GM23338 (cell line): ENCODE results near the gene ASB3. TPM values are rescaled to one million over a fixed set of nuclear protein-coding genes. Genes with fewer than 3 reads are reported as not detected.
A peak's percentile ranks its signal among the peaks of the same experiment; 100 is the strongest.
"Not testable (repeated sequence)": the region's sequence is repeated elsewhere in the genome, so short reads cannot be mapped to it uniquely, and the experiment has no call there.

ENCODE experiments used
- ATAC-seq: fragments of 200-7000 bp; cut with Tn5 transposase; 3 replicates; pipeline ENCODE4 v1.9.1; 2020
- DNase-seq: peaks from one replicate; pipeline ENCODE4 v3.0.0-alpha.2; 2015; ENCODE audit warnings: low spot score
- H2AFZ ChIP-seq: fragments of 200-600 bp; sonication (generic); 2 replicates; pipeline ENCODE4 v1.8.0; 2016; ENCODE audit warnings: antibody characterized with exemption, mild to moderate bottlenecking, moderate library complexity
- H3F3A ChIP-seq: fragments of 200-600 bp; sonication (generic); replicated peaks from 2 replicates; pipeline ENCODE4 v1.8.0; 2017; ENCODE audit warnings: antibody characterized with exemption, mixed run types, low read depth
- H3K27ac ChIP-seq: fragments of 200-600 bp; sonication (generic); 2 replicates; pipeline ENCODE4 v1.6.1; 2016; ENCODE audit warnings: low read depth
- H3K27me3 ChIP-seq: fragments of 200-600 bp; sonication (generic); 2 replicates; pipeline ENCODE4 v1.8.0; 2016; ENCODE audit warnings: mild to moderate bottlenecking, mixed run types, moderate library complexity; ENCODE audit not compliant: insufficient read depth
- H3K36me3 ChIP-seq: fragments of 200-600 bp; sonication (generic); 2 replicates; pipeline ENCODE4 v1.8.0; 2016; ENCODE audit warnings: mild to moderate bottlenecking; ENCODE audit not compliant: insufficient read depth
- H3K4me1 ChIP-seq: fragments of 200-600 bp; sonication (generic); 2 replicates; pipeline ENCODE4 v1.8.0; 2016; ENCODE audit warnings: mild to moderate bottlenecking, moderate library complexity; ENCODE audit not compliant: insufficient read depth
- H3K4me2 ChIP-seq: fragments of 200-600 bp; sonication (generic); 2 replicates; pipeline ENCODE4 v1.7.1; 2017; ENCODE audit warnings: mixed run types
- H3K4me3 ChIP-seq: fragments of 200-600 bp; sonication (generic); 2 replicates; pipeline ENCODE4 v1.6.1; 2016; ENCODE audit warnings: mixed run types
- H3K79me2 ChIP-seq: fragments of 200-600 bp; sonication (generic); replicated peaks from 2 replicates; pipeline ENCODE4 v1.8.0; 2017; ENCODE audit warnings: mild to moderate bottlenecking; ENCODE audit not compliant: insufficient read depth
- H3K9me2 ChIP-seq: fragments of 200-600 bp; sonication (generic); 2 replicates; pipeline ENCODE4 v1.8.0; 2017; ENCODE audit not compliant: insufficient read depth
- H4K20me1 ChIP-seq: fragments of 200-600 bp; sonication (generic); replicated peaks from 2 replicates; pipeline ENCODE4 v1.8.0; 2017; ENCODE audit warnings: mild to moderate bottlenecking; ENCODE audit not compliant: insufficient read depth
- H3K27ac Mint-ChIP-seq: 2 replicates; pipeline ENCODE4 v1.8.0; 2020; ENCODE audit warnings: inconsistent platforms, mild to moderate bottlenecking, moderate library complexity, mixed read lengths
- H3K27me3 Mint-ChIP-seq: 3 replicates; pipeline ENCODE4 v1.8.0; 2022; ENCODE audit warnings: low read depth, mild to moderate bottlenecking, moderate library complexity, mixed read lengths, inconsistent platforms; ENCODE audit not compliant: insufficient read depth, poor library complexity
- H3K36me3 Mint-ChIP-seq: 3 replicates; pipeline ENCODE4 v1.8.0; 2021; ENCODE audit warnings: low read depth, mild to moderate bottlenecking, inconsistent platforms, moderate library complexity, mixed read lengths
- H3K4me1 Mint-ChIP-seq: 3 replicates; pipeline ENCODE4 v1.8.0; 2020; ENCODE audit warnings: mild to moderate bottlenecking, inconsistent platforms, mixed read lengths
- H3K4me3 Mint-ChIP-seq: 3 replicates; pipeline ENCODE4 v1.8.0; 2021; ENCODE audit warnings: moderate library complexity, mild to moderate bottlenecking, inconsistent platforms, mixed read lengths
- H3K9me3 Mint-ChIP-seq: 3 replicates; pipeline ENCODE4 v1.8.0; 2020; ENCODE audit warnings: moderate library complexity, mild to moderate bottlenecking, inconsistent platforms, mixed read lengths
- CREB1 ChIP-seq: fragments of 250-450 bp; sonication (Bioruptor Pico); IDR thresholded peaks from 2 replicates; pipeline ENCODE4 v1.5.0; 2020; ENCODE audit warnings: low read depth, mild to moderate bottlenecking, moderate library complexity
- CTCF ChIP-seq, 2 experiments: fragments of 200-600 bp in 1 of 2; sonication (generic) in 1 of 2; conservative IDR thresholded peaks; 2 replicates each; pipeline versions ENCODE4 v1.5.1 to v1.6.1; 2016 to 2017; ENCODE audit warnings: antibody characterized with exemption in 2 of 2, low read depth in 2 of 2, mild to moderate bottlenecking in 2 of 2, moderate library complexity in 1 of 2
- EZH2phosphoT487 ChIP-seq: fragments of 200-600 bp; sonication (generic); IDR thresholded peaks from one replicate; pipeline ENCODE4 v1.8.1; 2018; ENCODE audit warnings: antibody characterized with exemption; ENCODE audit not compliant: unreplicated experiment
- NANOG ChIP-seq: IDR thresholded peaks from 2 replicates; pipeline ENCODE4 v1.6.1; 2016; ENCODE audit warnings: antibody characterized with exemption, borderline replicate concordance
- POLR2AphosphoS5 ChIP-seq: IDR thresholded peaks from 2 replicates; pipeline ENCODE4 v1.6.1; 2016; ENCODE audit warnings: antibody characterized with exemption, low read depth
- REST ChIP-seq: IDR thresholded peaks from one replicate; pipeline ENCODE4 v1.6.1; 2018; ENCODE audit warnings: antibody characterized with exemption; ENCODE audit not compliant: unreplicated experiment
- STAT1 ChIP-seq: IDR thresholded peaks from one replicate; pipeline ENCODE4 v1.6.1; 2016; ENCODE audit warnings: antibody characterized with exemption; ENCODE audit not compliant: unreplicated experiment
- ZNF114 ChIP-seq: fragments of 250-450 bp; sonication (Bioruptor Pico); IDR thresholded peaks from 2 replicates; pipeline ENCODE4 v1.5.0; 2020; ENCODE audit warnings: mild to moderate bottlenecking, moderate library complexity
- ZNF331 ChIP-seq: fragments of 250-450 bp; sonication (Bioruptor Pico); IDR thresholded peaks from 2 replicates; pipeline ENCODE4 v1.5.0; 2020; ENCODE audit warnings: low read depth, mild to moderate bottlenecking, moderate library complexity
- polyA plus RNA-seq: library from polyadenylated mRNA; unstranded; fragments of >200 nt; fragmentation: Nextera tagmentation; extraction: Ambion mirVana; gene quantifications from 2 replicates; pipeline ENCODE4 v1.2.1, GENCODE V29; 2016
- total RNA-seq: library from RNA; depleted of rRNA; stranded (reverse); fragments of >200 nt; shearing (Covaris generic); gene quantifications from 2 replicates; pipeline ENCODE4 v1.2.3, GENCODE V29; 2014

Gene ASB3
- total and polyA plus RNA-seq, 2 experiments from 2014 or later, result 22.4 to 30.5 TPM

- not testable (repeated sequence) for H3K36me3 Mint-ChIP-seq, H3F3A ChIP-seq, H3K27me3 Mint-ChIP-seq, H3K4me2 ChIP-seq, H3K27ac ChIP-seq, H2AFZ ChIP-seq, H3K36me3 ChIP-seq, H4K20me1 ChIP-seq, H3K9me2 ChIP-seq, H3K4me3 Mint-ChIP-seq, H3K9me3 Mint-ChIP-seq, H3K27me3 ChIP-seq, ATAC-seq, H3K27ac Mint-ChIP-seq, H3K4me3 ChIP-seq, H3K79me2 ChIP-seq
- peaks cover 20% of the 10 kb centered on the region for H3K4me1 ChIP-seq
- TF ChIP-seq CTCF (conservative IDR thresholded peaks at IDR 0.05; ENCODE audit: low read depth in 2 of 2), result peak; percentile 63 to 65
- H3K4me1 Mint-ChIP-seq, result peaks cover 28% of the 10 kb centered on the region
- peak; percentile 52 for DNase-seq
Measured at GRCh38 chr2:53823639-53824038, 36.9 kb upstream of the ASB3 start.

GRCh38 chr2:53821810-53822209, 35.1 kb upstream of the ASB3 start:
- Histone ChIP-seq H3F3A (no peaks in the 10 kb centered on the region), H3K79me2 (no peaks in the 10 kb centered on the region), H2AFZ (no peak overlapping the region), H3K27me3 (no peaks in the 10 kb centered on the region), H3K4me3 (no peak overlapping the region), H3K4me1 (peaks cover 10% of the 10 kb centered on the region), H3K4me2 (no peak overlapping the region), H3K27ac (no peak overlapping the region), H3K9me2 (no peaks in the 10 kb centered on the region), H4K20me1 (no peaks in the 10 kb centered on the region), H3K36me3 (no peaks in the 10 kb centered on the region)
- Mint-ChIP-seq H3K4me1 (peaks cover 15% of the 10 kb centered on the region), H3K27ac (no peak overlapping the region), H3K27me3 (no peaks in the 10 kb centered on the region), H3K4me3 (no peak overlapping the region), H3K36me3 (no peaks in the 10 kb centered on the region; the same call in 2 of the 3 replicates), H3K9me3 (no peaks in the 10 kb centered on the region)
- ATAC-seq, result no peak
- no peak for DNase-seq
- TF ChIP-seq ZNF331 (no peak), STAT1 (no peak), CREB1 (CRISPR knock-in tag) (no peak), ZNF114 (CRISPR knock-in tag) (no peak), EZH2phosphoT487 (no peak), CTCF (conservative IDR thresholded peaks at IDR 0.05; ENCODE audit: low read depth in 2 of 2) (no peak), POLR2AphosphoS5 (no peak), REST (no peak), NANOG (no peak)
